ENCODE results near the gene KCNJ6.

DNA sequence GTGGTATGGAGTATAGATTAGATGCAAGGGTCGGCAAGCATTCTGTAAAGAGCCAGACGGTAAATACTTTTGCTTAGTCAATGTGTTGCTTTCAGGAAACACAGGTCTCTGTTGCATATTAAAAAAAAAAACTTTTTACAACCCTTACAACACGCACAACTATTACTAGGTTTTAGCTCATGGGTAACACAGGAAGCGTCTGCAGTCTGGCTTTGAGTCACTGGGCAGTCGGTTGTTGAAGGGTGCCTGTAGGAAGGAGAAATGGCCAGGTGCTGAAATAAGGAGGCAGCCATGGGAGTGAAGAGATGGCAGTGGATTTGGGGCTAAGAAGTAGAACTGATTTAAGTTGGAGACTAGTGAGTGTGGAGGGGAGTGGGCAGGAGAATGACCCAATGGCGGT lies 192.1 kb downstream of the KCNJ6 start:
- no peak for TF ChIP-seq CTCF (IDR thresholded peaks at IDR 0.05; ENCODE audit: poor library complexity)
- TF ChIP-seq EZH2phosphoT487 (IDR thresholded peaks at IDR 0.05; ENCODE audit: low read depth, severe bottlenecking, unreplicated experiment): no peak

All from hepatocyte (in vitro differentiated cells).